Epidermal melanocyte (primary cell): ENCODE data around the gene CMBL.
"Not testable (repeated sequence)": the region's sequence is repeated elsewhere in the genome, so short reads cannot be mapped to it uniquely, and the experiment has no call there.

ENCODE experiments used
- DNase-seq: peaks from one replicate; pipeline ENCODE4 v3.0.0; 2011; ENCODE audit warnings: low spot score; ENCODE audit not compliant: insufficient read length

The CMBL gene

DNA sequence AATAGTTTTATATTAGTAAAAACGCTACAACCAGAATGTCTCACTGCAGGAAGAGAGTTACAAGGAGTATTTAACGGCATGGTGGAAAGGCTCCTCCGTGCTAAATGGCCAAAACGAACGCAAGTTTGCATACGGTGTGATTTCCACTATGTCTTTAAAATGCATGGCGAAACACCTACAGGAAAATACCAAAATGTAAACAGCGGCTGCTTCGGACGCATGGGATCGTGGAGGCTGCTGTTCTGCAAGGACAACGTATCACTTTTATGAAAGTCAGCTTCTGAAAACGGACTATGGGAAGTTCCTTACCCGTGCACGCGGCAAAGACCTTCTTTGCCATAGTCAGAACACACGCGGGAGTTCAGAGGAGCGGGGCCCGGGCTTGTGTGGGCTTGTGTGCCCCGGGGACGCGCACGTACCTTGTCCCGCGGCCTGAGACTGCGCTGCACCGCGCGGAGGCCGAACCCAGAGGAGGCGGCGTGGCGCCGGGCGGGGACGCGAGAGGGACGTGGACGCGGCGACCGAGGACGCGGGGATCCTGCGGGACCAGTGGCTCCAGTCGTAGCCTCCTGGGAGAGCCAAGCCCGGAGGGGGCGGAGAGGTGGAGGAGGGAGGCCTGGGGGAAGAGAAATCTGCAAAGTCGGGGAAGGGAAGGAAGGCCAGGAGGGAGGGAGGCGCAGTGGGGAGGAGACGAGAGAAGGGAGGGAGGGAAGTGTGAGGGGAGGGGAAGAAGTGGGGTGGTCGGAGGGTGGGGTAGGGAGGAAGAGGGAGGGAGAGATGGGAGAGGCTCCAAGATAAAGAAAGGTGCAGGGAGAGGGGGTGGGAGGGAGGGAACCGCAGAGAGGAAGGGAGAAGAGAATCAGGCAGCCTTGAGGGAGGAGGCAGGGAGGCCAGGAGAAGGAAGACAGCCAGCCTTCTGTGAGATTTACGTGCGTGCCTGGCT, at the start of gene CMBL:
Gene CMBL, minus strand, starts transcription at position 697 of the 943 bp plus-strand sequence. CDS start 17,140 bp downstream, outside the sequence.
- peak; percentile 37 for DNase-seq

GRCh38 chr5:10355071-10355889, 47.6 kb upstream of the CMBL start:
- DNase-seq: no peak

DNA sequence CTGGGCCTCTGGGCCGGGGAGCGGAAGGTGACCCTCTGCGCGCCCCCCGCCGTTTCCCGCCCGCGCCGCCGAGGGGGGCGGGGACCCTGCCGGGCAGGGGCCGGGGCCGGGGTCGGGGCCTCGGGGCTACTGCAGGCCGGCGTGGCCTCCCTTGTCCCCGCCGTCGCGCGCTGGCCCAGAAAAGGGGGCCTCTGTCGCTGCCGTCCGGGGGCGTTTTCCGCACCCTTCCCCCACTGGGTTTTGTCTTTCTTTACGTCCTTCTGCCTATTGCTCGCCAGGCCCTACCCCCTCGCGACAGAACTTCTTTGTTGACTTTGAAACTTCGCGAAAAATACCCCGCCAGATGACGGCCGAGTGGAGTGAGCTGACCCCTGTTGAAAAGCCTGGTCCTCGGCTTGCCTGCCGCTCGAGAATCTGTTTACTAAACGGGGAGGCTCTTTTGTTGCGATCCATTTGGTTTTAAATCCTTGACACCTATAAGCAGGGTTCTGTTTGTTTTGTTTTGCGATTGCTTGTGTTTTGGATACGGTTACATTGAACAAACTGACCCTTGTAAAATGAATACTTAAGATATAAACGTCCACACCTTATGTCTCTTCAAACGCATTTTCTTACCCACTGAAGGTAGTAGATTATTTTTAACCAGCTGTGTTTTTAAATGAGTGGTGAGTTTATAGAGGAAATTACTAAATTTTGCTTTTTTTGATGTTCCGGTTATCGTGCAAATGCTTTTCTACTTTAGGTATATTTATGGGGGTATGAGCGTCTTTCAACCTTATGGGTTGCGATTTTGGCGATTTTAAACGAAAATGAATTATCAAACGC, 46.6 kb upstream of the CMBL start:
- DNase-seq: no peak

DNA sequence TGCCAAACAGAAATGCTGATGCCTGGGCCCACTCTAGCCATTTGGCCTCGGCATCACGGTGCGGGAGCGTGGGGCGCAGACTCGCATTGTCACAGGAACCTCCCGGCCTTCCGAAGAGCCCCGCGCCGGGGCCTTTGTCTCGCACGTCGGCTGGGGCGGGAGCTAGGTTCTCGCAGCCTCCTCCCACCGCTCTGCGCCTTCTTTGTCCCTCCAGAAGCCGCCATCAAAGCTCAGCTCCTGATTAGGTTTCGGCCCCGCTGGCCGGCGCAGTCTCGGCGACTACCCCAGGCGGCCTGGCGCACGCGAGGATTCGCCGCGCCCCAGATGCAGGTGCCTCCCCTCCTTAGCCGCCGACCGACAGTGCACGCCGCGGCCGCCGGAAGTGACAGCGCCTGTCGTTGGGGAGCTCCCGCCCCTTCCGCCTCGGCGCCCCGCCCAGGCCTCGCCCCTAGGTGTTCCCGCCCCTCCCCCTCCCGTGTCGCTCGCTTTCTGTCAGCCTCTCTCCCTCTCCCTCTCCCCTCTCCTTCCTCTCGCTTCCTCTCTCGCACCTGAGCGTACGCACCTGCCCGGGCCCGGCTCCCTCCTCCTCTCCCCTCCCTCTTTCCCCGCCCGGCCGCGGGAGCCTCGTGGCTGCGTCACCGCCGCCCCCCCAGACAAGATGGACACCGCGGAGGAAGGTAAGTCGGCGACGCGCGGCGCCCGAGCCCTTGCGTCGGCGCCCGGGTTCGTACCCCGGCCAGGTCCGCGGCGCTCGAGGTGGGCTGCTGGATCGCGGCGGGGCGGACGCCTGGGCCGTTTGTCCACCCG, 45.7 kb upstream of the CMBL start, which contains the start of gene MARCHF6:
Gene MARCHF6, plus strand, starts transcription at position 455 of the 807 bp plus-strand sequence. Its CDS starts 204 bp downstream, at position 659.
- peak; percentile 36 for DNase-seq

DNA sequence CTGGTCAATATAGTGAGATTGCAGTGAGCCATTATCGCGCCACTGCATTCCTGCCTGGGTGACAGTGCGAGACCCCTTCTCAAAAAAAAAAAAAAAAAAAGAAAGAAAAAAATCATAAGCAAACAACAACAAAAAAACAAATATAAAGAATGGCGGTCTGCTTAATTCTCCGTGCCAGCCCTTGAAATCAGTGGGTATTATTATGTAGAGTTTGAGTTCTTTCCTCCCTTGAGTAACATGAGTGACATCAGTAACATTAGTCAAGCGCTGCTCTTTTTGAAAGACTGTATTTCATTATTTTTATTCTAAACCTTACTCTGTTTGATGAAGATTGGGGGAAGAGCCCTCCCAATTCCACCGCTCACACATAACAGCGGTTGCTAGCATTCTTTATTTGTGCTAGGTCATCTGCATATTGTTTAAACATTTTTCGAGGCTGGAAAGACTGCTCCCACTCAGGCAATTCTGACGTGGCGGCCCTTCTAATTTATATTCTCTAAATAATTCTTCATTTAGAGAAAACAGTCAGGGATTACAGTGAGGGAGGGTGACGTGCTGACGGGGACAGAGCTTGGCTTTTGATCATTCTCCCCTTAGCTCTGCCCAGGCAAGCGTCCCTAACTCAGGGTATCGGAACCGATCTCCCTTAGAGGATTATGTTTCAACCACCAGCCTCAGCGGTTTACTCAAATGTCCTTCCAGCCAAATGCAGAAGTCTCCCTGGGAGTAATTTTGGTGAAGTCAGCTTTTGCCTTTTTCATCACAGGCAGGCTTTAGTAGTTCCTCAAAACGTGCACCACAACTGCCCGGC, 44.9 kb upstream of the CMBL start:
- DNase-seq: no peak

DNA sequence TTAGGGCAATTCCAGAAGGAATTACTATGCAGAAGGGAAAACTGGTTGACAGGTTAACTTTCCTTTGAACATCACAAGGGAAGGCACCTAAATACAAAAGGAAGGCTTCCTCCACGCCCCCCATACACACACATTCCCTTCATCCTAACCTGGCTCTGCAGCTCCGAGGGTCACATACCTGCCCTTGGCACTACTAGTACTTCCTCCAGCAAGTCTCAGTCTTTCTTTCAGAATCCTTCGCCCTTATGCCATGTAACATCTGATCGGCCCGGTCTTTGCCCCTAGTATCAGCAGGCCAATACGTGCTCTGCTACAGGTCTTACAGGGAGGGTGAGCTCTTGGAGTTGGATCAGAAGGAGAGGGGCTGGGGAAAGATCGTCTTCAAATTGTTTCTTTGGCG, 44.2 kb upstream of the CMBL start:
- no peak for DNase-seq

DNA sequence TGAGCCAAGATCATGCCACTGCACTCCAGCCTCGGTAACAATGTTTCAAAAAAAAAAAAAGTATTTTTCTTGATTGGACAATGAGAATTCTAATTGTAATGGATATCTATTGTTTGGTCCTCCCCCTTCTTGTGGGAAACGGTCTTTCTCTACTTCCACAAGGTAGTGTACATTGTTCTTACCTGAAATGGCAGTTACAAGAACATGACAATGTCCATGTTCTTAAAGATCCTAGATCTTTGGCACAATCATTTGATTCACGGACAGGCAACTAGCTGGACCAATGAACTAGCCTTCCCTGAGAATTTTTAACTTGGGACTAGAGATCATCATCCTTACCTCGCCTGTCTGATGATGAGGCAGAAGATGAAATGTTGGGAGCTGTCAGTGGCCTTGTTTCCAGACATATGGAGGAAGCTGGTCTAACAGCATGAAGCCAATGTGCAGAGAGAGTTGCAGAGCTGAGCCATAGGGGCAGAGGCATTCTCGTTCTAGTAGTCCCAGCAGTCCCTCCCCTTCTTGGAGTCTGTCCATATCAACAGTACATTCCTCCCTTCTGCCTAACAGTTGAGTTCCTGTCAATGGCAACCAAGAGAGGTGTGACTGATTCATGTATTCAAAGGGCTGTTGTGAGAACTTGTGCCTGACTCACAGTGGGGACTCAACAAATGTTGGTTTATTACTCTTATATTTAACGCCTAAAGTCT, 43.6 kb upstream of the CMBL start:
- no peak for DNase-seq

DNA sequence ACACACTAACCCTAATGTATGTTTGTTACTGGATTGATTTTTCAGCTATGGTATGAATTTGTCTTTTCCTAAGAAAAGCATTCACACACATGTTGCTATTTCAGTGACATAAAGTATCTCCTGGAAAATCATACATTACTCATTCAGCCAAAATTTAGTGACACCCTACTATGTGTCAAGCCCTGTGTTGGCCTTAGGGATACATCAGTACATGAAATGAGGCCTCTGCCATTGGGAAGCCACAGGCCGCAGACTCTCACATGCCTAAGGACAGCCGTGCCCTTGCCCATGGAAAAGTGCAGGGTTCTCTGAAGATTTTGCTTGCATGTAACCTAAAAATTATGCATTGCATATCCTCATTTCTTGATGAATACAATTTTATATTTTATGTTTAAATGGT, 40.6 kb upstream of the CMBL start:
- DNase-seq: no peak

- DNase-seq: not testable (repeated sequence)
Observed at GRCh38 chr5:10344461-10345106, 36.9 kb upstream of the CMBL start.

DNA sequence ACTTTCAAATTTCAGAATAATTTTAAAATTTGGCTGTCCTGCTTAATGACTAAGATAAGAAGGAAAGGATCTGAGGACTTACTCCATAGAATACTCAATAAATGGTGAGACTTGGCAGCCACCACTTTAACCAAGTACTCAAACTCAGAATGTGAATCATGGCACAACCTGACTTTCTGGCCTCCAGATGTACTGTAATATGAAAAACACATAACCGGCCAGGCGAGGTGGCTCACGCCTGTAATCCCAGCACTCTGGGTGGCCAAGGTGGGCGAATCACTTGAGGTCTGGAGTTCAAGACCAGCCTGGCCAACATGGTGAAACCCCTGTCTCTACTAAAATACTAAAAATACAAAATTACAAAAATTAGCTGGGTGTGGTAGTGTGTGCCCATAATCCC, 35.8 kb upstream of the CMBL start:
- no peak for DNase-seq

GRCh38 chr5:10339958-10340357, 32.3 kb upstream of the CMBL start:
- no peak for DNase-seq

GRCh38 chr5:10339058-10339811, 31.5 kb upstream of the CMBL start:
- DNase-seq: no peak

- DNase-seq: no peak
Observed at GRCh38 chr5:10338686-10339057, 31.0 kb upstream of the CMBL start.

- DNase-seq: no peak
Observed at GRCh38 chr5:10337986-10338385, 30.3 kb upstream of the CMBL start.

DNA sequence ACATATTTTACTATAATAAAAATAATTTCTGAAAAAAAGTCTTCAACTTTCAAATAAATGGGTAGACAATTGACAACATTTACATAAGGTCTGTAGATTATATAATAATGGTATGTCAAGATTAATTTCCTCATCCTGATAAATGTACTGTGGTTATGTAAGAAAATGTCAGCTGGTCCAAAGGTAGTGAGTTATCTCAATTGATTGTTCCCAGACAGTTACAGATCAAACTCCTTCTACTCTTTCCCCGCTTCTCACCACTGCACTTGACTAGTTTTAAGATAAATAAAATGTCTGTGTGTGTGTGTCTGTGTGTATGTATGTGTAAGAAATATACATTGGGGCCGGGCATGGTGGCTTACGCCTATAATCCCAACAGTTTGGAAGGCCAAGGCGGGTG, 29.4 kb upstream of the CMBL start:
- no peak for DNase-seq

DNA sequence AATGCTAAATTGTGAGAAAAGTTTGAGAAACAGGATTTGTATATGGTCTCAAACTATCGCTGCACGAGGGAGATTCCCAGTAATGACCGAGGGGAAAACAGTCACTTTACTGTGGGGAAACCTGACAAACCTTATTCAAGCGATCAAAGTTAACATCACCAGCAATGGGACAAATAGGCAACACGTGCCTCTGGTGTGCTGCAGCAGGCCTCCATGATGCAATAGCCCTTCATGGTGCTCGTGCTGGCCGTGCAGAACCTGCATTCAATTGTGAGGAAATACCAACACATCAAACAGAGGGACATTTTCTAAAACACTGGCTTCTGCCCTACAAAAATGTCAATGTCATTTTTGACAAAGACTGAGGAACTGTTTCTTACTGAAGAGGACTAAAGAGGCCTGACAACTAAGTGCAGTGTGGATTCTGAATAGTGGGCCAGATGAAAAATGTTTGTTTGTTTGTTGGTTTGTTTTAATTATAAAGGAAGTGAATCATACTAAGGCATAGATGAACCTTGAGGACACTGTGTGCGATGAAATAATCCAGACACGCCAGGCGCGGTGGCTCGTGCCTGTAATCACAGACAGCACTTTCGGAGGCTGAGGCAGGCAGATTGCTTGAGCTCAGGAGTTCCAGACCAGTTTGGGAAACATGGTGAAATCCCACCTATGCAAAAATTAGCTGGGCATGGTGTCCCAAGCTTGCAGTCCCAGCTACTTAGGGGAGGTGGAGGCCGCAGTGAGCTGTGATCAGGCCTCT, 28.2 kb upstream of the CMBL start:
- DNase-seq: no peak

GRCh38 chr5:10334831-10335230, 27.1 kb upstream of the CMBL start:
- no peak for DNase-seq
